ENCODE data around the gene WRAP53. TPM values are rescaled to one million over a fixed set of nuclear protein-coding genes. Genes with fewer than 3 reads are reported as not detected.

Gene WRAP53
- total and polyA plus RNA-seq, 10 donors: 8.5 to 21.8 (median 9.8) TPM

- H3K4me1 ChIP-seq: peaks cover under 1 to 15% (median 8%) of the 10 kb centered on the region in 6 donors
- peaks cover 2 to 89% (median 28%) of the 10 kb centered on the region in 7 donors for H3K27me3 ChIP-seq (replicated peaks in 1 of 7)
- H3K36me3 ChIP-seq: no peaks in the 10 kb centered on the region
- intact Hi-C loops (cut with DNase I; ENCODE audit: low total_unique reads): no loop called here
- H3K27ac ChIP-seq: no peak overlapping the region
- H3K9me3 ChIP-seq: no peaks in the 10 kb centered on the region
- no peak overlapping the region for H3K4me3 ChIP-seq
- DNase-seq: no peak
- TF ChIP-seq POLR2A (IDR thresholded peaks at IDR 0.05) (no peak), POLR2AphosphoS5 (IDR thresholded peaks at IDR 0.05) (no peak), CTCF (IDR thresholded peaks at IDR 0.05 in 8 of 11, conservative IDR thresholded peaks at IDR 0.05 in 3 of 11) (no peak)
- WGBS, 5 donors: 60 to 69% (median 64%) methylated on average over 7 of the region's 7 CpGs
These were observed 22.0 kb downstream of the WRAP53 start for GRCh38 chr17:7710301-7710700.

GRCh38 chr17:7711051-7711755 is 22.9 kb downstream of the WRAP53 start:
- intact Hi-C loops (cut with DNase I; ENCODE audit: low total_unique reads): no loop called here

GRCh38 chr17:7712111-7712771 is 24.0 kb downstream of the WRAP53 start:
- intact Hi-C loops (cut with DNase I; ENCODE audit: low total_unique reads): no loop called here
- H3K27me3 ChIP-seq (replicated peaks in 1 of 7): peaks cover 2 to 89% (median 35%) of the 10 kb centered on the region in 7 donors
- no peaks in the 10 kb centered on the region for H3K9me3 ChIP-seq
- H3K4me1 ChIP-seq: peaks cover 5 to 20% (median 15%) of the 10 kb centered on the region in 6 donors
- TF ChIP-seq POLR2AphosphoS5 (IDR thresholded peaks at IDR 0.05) (no peak), CTCF (IDR thresholded peaks at IDR 0.05 in 8 of 11, conservative IDR thresholded peaks at IDR 0.05 in 3 of 11) (no peak), POLR2A (IDR thresholded peaks at IDR 0.05) (no peak)
- 29 to 42% (median 36%) methylated on average over 15 to 19 of the region's 19 CpGs for WGBS, 5 donors
- DNase-seq: no peak
- no peaks in the 10 kb centered on the region for H3K36me3 ChIP-seq
- H3K27ac ChIP-seq: no peak overlapping the region
- no peak overlapping the region for H3K4me3 ChIP-seq

More at GRCh38 chr17:7711051-7711755, 22.9 kb downstream of the WRAP53 start:
- Histone ChIP-seq H3K27ac (no peak overlapping the region), H3K9me3 (no peaks in the 10 kb centered on the region), H3K27me3 (replicated peaks in 1 of 7) (peaks cover 4 to 89% (median 25%) of the 10 kb centered on the region in 7 donors), H3K4me3 (no peak overlapping the region), H3K36me3 (no peaks in the 10 kb centered on the region), H3K4me1 (peaks cover 0 to 9% (median 5%) of the 10 kb centered on the region in 6 donors)
- TF ChIP-seq POLR2AphosphoS5 (IDR thresholded peaks at IDR 0.05): no peak
- TF ChIP-seq CTCF (IDR thresholded peaks at IDR 0.05 in 8 of 11, conservative IDR thresholded peaks at IDR 0.05 in 3 of 11): no peak
- no peak for TF ChIP-seq POLR2A (IDR thresholded peaks at IDR 0.05)
- no peak for DNase-seq
- WGBS, 5 donors: 70 to 83% (median 75%) methylated on average over 7 of the region's 7 CpGs

- Histone ChIP-seq H3K36me3 (no peaks in the 10 kb centered on the region), H3K27me3 (replicated peaks in 1 of 7) (peaks cover 5 to 89% (median 39%) of the 10 kb centered on the region in 7 donors), H3K4me3 (no peak overlapping the region), H3K27ac (no peak overlapping the region), H3K9me3 (no peaks in the 10 kb centered on the region), H3K4me1 (peaks cover 9 to 32% (median 25%) of the 10 kb centered on the region in 6 donors)
- DNase-seq: no peak
- 5 to 20% (median 19%) methylated on average over 9 of the region's 9 CpGs for WGBS, 5 donors
- TF ChIP-seq CTCF (IDR thresholded peaks at IDR 0.05 in 8 of 11, conservative IDR thresholded peaks at IDR 0.05 in 3 of 11): no peak
- no peak for TF ChIP-seq POLR2AphosphoS5 (IDR thresholded peaks at IDR 0.05)
- no peak for TF ChIP-seq POLR2A (IDR thresholded peaks at IDR 0.05)
- intact Hi-C loops (cut with DNase I; ENCODE audit: low total_unique reads): no loop called here
These were observed 25.5 kb downstream of the WRAP53 start for GRCh38 chr17:7713782-7714181.
